ENCODE measurements around the gene HNF1A. TPM values are rescaled to one million over a fixed set of nuclear protein-coding genes. Genes with fewer than 3 reads are reported as not detected.

The HNF1A gene
- total RNA-seq, 3 donors from 2014 or later = 0.29 to 0.33 TPM; not detected in 1

DNA sequence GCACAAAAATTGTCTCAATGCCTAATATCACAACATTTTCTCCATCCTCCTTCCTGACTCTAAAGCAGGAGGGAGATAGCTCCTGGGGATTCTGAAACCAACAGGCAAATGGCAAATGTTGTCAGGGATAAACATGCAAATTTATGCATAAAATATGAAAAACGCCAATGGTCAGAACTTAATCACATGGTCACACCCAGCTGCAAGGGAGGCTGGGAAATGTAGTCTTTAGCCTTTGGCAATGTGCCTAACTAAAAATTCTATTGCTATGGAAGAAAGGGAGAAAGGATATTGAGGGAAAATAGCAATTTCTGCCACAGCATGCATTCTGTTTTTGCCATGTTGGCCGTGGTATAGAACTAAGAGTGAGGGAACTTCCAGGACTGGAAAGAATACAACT lies 72.4 kb downstream of the HNF1A start:
- H3K27ac ChIP-seq = no peak overlapping the region
- DNase-seq (ENCODE audit: low spot score in 2 of 2) = no peak
- H3K4me1 ChIP-seq = no peaks in the 10 kb centered on the region
- H3K36me3 ChIP-seq = no peaks in the 10 kb centered on the region
- TF ChIP-seq POLR2AphosphoS5 (IDR thresholded peaks at IDR 0.05) (no peak), POLR2A (IDR thresholded peaks at IDR 0.05) (no peak)
- TF ChIP-seq, protein P1, sequence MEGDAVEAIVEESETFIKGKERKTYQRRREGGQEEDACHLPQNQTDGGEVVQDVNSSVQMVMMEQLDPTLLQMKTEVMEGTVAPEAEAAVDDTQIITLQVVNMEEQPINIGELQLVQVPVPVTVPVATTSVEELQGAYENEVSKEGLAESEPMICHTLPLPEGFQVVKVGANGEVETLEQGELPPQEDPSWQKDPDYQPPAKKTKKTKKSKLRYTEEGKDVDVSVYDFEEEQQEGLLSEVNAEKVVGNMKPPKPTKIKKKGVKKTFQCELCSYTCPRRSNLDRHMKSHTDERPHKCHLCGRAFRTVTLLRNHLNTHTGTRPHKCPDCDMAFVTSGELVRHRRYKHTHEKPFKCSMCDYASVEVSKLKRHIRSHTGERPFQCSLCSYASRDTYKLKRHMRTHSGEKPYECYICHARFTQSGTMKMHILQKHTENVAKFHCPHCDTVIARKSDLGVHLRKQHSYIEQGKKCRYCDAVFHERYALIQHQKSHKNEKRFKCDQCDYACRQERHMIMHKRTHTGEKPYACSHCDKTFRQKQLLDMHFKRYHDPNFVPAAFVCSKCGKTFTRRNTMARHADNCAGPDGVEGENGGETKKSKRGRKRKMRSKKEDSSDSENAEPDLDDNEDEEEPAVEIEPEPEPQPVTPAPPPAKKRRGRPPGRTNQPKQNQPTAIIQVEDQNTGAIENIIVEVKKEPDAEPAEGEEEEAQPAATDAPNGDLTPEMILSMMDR (IDR thresholded peaks at IDR 0.05) = no peak
- intact Hi-C loops (cut with DNase I; ENCODE audit: low total_unique reads) = no loop called here
- no peaks in the 10 kb centered on the region for H3K27me3 ChIP-seq
- H3K4me3 ChIP-seq = no peak overlapping the region
- H3K9me3 ChIP-seq = no peaks in the 10 kb centered on the region

Other genes with a start within 250 kb of the HNF1A start
- gene SPPL3, start 74.2 kb upstream of the HNF1A start, total RNA-seq = 10 to 100 TPM; 19.0 to 27.1 (median 22.0) TPM
- 10 to 100 TPM in 1 of 3 donors, 1 to 10 TPM in 2; 9.4 to 13.0 (median 9.8) TPM for gene C12orf43, start 37.9 kb downstream of the HNF1A start, total RNA-seq
- 1 to 10 TPM in 2 of 3 donors, under 1 TPM in 1; 0.32 to 1.3 (median 1.0) TPM for gene OASL, start 60.7 kb downstream of the HNF1A start, total RNA-seq
- 1 to 10 TPM; 3.8 to 8.5 (median 3.9) TPM for gene P2RX7, start 154.3 kb downstream of the HNF1A start, total RNA-seq
- 100 to 1,000 TPM in 1 of 3 donors, 10 to 100 TPM in 2; 62.9 to 114 (median 86.9) TPM for gene P2RX4, start 231.6 kb downstream of the HNF1A start, total RNA-seq